ENCODE results near the gene FAM32A.
"Not testable (repeated sequence)": the region's sequence is repeated elsewhere in the genome, so short reads cannot be mapped to it uniquely, and the experiment has no call there.

FAM32A gene

DNA sequence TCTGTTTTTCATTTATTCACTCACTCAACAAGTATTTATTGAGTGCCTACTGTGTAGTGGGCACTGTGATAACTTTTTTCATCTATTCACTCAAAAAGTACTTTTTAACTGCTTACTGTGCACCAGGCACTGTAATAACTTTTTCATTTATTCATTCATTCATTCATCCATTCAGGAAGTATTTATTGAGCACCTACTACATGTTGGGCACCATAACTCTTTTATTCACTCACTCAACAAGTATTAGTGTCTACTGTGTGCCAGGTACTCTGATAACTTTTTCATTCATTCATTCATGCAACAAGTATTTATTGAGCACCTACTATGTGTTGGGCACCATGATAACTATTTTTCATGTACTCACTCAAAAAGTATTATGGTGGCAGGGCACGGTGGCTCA is 18.8 kb upstream of the FAM32A start:
- DNase-seq, result no peak

GRCh38 chr19:16167055-16167454 is 18.2 kb upstream of the FAM32A start:
- DNase-seq, result no peak

DNA sequence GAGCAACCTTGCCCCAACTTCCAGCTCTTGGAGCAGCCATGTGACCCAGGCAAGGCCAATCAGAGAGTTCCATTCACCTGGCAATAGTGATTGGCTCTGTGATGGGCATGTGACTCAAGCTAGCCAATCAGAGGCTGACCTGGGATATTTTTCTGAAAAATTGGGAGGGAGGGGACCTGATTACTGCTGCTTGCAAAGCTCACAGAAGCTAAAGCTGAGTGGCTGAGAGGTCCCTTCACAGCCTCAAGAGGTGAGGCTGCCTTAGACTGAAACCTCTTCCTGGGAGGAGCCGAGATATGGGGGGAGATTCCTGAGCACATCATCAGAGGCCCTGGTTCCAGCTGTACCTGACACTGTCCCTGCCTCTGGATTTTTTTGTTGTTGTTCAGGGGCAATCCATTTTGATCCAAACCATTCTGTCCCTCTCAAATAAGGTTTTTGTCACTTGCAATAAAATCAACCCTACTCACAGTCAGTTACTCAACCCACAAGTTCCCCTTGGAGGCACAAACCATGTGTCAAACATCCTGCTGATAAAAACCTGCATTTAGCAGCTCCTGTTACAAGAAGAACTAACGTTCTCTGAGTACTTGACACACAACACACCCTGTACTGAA is 16.6 kb upstream of the FAM32A start:
- no peak for DNase-seq

GRCh38 chr19:16170134-16170533 is 15.1 kb upstream of the FAM32A start:
- DNase-seq, result no peak

DNA sequence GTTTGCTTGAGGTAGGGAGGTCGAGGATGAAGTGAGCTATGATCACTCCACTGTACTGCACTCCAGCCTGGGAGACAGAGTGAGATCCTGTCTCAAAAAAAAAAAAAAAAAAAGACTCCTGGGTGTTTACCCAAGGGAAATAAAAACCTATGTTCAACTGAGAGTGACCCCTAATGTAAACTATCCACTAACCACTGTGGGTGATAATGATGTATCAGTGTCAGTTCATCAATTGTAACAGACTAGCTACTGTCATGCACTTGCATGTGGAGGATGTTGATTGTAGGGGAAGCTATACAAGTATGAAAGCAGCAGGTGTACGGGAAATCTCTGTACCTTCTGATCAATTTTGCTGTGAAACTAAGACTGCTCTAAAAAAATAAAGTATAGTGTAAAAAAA is 9.3 kb upstream of the FAM32A start:
- no peak for DNase-seq

DNA sequence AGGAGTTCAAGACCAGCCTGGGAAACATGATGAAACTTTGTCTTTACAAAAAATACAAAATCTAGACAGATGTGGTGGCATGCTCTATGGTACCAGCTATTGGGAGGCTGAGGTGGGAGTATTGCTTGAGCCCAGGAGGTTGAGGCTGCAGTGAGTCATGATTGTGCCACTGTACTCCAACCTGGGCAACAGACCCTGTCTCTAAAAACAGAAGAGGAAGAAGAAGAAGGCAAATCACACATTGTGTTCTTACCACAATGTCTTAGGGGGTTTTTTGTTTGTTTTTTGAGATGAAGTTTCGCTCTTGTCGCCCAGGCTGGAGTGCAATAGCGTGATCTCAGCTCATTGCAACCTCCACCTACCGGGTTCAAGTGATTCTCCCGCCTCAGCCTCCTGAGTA is 6.3 kb upstream of the FAM32A start:
- not testable (repeated sequence) for DNase-seq

DNA sequence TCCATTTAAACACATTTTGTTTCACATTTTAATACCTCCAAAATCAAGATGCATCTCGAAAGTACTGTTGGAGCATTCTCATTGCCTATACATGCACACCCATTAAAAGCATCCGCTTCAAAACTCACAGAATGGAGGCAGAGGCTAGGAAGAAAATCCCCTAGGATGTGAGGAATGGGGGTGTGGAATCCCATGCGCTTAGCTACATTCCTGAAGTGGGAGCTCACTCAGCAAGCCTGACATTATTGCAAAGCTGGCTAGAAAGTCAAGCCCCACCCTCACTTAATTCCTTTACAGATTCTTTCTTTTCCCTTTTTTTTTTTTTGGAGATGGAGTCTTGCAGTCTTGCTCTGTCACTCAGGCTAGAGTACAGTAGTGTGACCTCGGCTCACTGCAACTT is 4.6 kb upstream of the FAM32A start:
- DNase-seq, result no peak

- DNase-seq, result no peak
Measured at GRCh38 chr19:16184665-16185122, 516 bp upstream of the FAM32A start.

- DNase-seq, result no peak
Measured at GRCh38 chr19:16185768-16186123, 536 bp downstream of the FAM32A start.

DNA sequence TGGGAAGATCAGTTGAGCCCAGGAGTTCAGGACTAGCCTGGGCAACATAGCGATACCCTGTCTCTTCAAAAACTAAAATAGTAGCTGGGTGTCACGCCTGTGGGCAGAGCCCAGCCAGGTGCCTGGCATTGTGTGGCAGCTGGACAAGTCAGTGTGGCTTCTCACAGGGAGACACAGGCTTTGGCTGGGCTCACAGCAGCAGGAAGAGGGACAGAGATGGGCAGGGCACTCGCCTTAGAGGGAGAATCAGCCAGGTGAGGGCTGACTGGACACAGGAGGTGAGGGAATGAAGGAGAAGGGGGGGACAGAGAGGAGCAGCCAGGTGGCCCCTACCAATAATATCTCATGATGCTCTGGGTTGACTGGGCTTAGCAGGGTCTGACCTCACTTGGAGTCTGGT is 3.3 kb downstream of the FAM32A start:
- no peak for DNase-seq

- no peak for DNase-seq
Measured at GRCh38 chr19:16190198-16190597, 5.0 kb downstream of the FAM32A start.

DNA sequence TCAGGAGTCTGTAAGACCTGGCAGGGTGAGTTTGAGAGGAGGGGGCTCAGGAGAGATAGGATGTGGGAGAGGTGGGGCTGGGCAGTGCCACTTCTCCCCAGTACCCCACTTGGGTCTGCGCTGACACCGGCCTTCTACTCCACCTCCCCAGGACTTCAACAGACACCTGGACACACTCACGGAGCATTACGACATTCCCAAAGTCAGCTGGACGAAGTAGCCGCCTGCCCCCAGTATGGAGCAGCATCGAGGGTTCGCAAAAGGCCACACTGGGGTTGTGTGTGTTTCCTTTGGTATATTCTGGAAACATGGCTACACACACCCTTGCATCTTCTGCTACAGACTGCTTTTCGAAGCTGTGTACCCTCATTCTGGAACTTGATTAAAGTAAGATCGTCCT is 5.5 kb downstream of the FAM32A start:
- DNase-seq, result no peak

GRCh38 chr19:16191216-16191908 is 6.2 kb downstream of the FAM32A start:
- no peak for DNase-seq

- no peak for DNase-seq
Measured at GRCh38 chr19:16193466-16193865, 8.3 kb downstream of the FAM32A start.

- DNase-seq, result peak; percentile 70
Measured at GRCh38 chr19:16197188-16197621, 12.0 kb downstream of the FAM32A start.

- DNase-seq, result peak; percentile 97
Measured at GRCh38 chr19:16197622-16198369, 12.6 kb downstream of the FAM32A start, which contains the start of gene AP1M1. Gene AP1M1, plus strand, starts transcription at chr19:16197911. Its CDS starts 116 bp downstream, at chr19:16198027.

DNA sequence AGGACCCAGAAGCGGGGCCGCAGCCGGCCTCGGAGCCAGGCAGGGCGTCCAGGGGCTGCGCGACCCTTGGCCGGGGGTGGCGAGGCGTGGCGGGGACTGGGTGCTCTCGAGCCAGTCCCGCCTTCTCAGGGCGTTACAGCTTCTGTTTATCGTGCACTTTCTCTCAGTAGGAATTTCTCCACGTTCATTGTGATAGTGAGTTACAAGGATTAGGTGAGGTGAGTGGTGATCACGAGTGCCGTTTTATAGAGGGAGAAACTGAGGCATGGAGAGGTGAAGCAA is 13.1 kb downstream of the FAM32A start:
- peak; percentile 30 for DNase-seq

DNA sequence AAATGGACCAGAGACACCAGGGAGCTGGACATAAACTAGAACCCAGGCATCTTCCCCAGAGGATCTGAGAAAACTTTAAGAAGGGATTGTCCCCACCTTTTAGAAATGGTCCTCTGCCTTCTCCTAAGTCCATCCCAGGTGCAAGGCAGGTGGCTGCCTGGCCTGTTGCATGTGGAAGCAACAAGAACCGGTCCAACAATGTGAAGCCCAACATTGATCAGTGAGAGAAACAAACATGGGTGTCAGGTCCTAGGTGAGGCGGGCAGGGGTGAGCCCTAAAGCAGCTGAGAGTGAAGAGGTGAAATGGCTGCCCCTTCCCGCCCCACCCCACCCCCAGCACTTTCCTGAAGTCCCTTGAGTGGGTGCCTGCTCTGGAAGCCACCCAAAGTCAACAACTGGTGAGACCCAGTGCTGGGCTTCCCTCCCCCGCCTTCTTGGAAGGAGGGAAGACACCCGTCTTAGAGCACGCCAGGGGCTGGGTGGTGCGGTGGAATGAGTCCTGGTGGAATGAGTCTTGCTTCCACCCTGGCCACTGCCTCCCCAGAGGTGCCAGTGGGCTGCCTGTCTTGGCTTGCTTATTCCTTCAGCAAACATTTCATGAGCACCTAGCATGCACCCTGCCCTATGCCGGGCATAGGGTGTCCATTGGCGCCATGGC is 14.2 kb downstream of the FAM32A start:
- DNase-seq, result no peak

DNA sequence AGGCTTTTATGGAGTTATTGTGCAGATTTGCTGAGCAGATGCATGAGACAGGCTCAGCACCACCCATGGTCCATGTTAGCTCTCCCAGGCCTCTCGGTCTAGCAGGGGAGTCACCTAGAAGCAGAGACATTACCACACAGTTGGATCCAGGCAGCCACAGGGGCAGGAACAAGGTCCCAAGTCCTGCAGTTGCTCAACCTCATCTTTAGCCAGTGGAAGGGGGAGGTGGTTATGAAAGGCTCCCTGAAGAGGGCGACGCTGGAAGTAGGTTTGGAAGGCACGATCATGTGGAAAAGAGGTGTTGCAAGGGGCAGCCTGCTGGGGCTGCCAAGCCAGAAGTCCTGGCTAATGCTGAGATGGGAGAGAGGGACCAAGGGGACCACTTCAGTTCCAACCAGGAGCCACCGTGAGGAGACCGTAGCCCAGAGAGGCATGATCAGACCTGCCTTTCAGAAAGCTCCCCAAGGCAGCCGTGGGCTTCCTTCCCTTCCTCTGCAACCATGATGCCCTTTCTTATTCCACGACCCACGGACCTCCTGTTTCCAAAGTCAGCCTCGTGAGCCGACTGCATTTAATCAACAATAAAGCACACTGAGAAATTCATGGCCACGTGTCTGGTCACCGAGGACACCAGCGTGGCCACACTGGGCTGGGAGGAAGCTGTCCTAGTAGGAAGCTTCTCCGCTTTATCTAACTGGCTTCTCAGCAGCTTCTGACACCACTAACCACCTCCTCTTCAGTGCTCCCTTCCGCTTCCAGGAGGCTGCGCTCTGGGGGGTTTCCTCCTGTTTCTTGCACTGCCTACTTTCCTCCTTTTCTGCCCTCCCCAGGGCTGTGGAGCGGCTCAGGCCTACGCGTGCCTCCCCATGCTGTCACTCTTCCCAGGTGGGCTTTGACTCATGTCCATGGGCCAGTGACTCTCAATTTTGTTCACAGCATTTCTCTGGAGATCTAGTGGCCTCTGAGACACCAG is 15.1 kb downstream of the FAM32A start:
- DNase-seq, result no peak

DNA sequence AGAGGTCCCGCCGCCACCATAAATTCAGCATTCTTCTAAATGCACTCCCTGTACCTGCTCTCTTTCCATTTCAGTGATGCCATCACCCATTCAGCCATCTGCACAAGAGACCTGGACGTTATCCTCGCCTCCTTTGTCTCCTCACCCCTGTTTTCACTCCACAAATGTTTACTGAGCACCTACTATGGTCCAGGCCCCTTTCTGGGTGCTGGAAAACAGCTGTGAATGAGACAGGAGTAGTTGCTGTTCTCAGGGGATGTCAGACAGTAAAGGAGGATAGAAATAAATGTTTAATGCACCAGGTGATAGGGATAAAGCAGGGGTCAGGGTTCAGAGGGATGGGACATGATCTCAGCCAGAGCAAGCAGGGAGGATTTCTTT is 15.8 kb downstream of the FAM32A start:
- DNase-seq, result no peak

DNA sequence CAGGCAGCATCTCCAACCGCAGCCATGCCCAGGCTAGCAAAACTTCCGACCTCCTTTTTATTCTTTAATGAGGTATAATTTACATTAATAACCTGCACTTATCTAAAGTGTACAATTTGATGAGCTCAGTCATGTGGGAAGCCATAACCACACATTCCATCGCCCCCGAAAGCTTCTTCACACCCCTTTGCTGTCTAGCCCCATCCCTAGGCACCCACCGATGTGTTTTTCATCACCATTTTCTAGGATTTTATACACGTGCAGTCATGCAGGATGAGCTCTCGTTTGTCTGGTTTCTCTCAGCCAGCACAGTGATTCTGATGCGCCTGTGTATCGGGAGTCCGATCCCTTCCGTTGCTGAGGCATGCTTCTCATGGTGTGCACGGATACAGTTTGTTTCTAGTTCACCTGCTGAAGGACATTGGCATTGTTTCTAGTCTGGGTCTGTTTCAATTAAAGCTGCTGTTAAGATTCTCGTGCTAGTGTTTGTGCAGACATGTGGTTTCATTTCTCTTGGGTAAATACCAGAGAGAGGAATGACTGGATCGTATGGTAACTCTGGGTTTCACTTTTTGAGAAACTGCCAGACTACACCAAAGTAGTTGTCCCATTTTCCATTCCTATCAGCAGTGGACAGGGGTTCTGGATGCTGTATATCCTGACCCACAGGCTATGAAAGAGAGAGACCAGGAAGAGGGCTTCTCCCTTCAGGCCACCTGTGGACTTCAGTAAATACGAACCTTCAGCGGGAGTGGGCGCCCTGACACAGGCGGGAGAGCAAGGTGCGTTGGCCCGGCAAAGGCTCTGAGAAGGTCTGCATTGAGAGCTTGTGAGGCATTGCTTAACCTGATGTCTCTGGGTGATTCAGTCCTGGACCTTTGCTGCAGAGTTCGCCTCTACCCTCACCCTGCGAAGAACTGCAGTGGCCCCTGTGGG is 17.4 kb downstream of the FAM32A start:
- DNase-seq, result no peak

Data from T1000 (cell line).